Small intestine (tissue), 7 donors: ENCODE measurements around the gene CELF2. TPM values are rescaled to one million over a fixed set of nuclear protein-coding genes. Genes with fewer than 3 reads are reported as not detected.

Source experiments
- DNase-seq, 2 donors: peaks; one replicate each; pipeline versions ENCODE4 v3.0.0 to v3.0.0-alpha.2; 2013
- FAIRE-seq: peaks from 2 replicates; lab custom pipeline; 2012; peaks lifted over from hg19 to GRCh38; lab: Jason Lieb, UNC
- H3K27ac ChIP-seq, 3 donors: one replicate each; pipeline ENCODE4 v1.5.1; 2013; ENCODE audit warnings: low read length in 2 of 3, mild to moderate bottlenecking in 2 of 3, control low read depth in 1 of 3, inconsistent platforms in 1 of 3, low read depth in 1 of 3, moderate library complexity in 1 of 3
- H3K27me3 ChIP-seq, 3 donors: one replicate each; pipeline ENCODE4 v1.6.1; 2013; ENCODE audit warnings: low read length in 3 of 3, inconsistent platforms in 1 of 3; ENCODE audit not compliant: control insufficient read depth in 3 of 3, insufficient read depth in 3 of 3
- H3K36me3 ChIP-seq, 3 donors: one replicate each; pipeline ENCODE4 v1.6.1; 2013; ENCODE audit warnings: low read length in 3 of 3, inconsistent platforms in 1 of 3, low read depth in 1 of 3, mild to moderate bottlenecking in 1 of 3, moderate library complexity in 1 of 3; ENCODE audit not compliant: control insufficient read depth in 3 of 3, insufficient read depth in 2 of 3
- H3K4me1 ChIP-seq, 3 donors: one replicate each; pipeline ENCODE4 v1.6.1; 2013; ENCODE audit warnings: low read length in 2 of 3, inconsistent platforms in 1 of 3, low read depth in 1 of 3, mild to moderate bottlenecking in 1 of 3, moderate library complexity in 1 of 3; ENCODE audit not compliant: control insufficient read depth in 3 of 3, insufficient read depth in 2 of 3
- H3K4me3 ChIP-seq, 3 donors: one replicate each; pipeline ENCODE4 v1.5.1; 2013; ENCODE audit warnings: low read length in 3 of 3, control low read depth in 1 of 3, inconsistent platforms in 1 of 3, low read depth in 1 of 3, mild to moderate bottlenecking in 1 of 3, moderate library complexity in 1 of 3
- H3K9me3 ChIP-seq, 2 donors: one replicate each; pipeline ENCODE4 v1.6.1; 2013; ENCODE audit warnings: low read depth in 1 of 2, low read length in 1 of 2; ENCODE audit not compliant: control insufficient read depth in 2 of 2, insufficient read depth in 1 of 2
- WGBS, 3 donors: extraction: QIAGEN DNeasy Blood & Tissue Kit; methylation state at CpG; one replicate each; pipeline ENCODE4 v1.1.7; 2013; 5-methylcytosine and 5-hydroxymethylcytosine counted together
- polyA plus RNA-seq, 4 donors: library from polyadenylated mRNA; stranded (reverse) in 3 of 4; unstranded in 1 of 4; fragments of 200-250 nt in 3 of 4; fragments of 120-200 nt in 1 of 4; gene quantifications; one replicate each; pipeline versions ENCODE4 v1.2.1 to v1.2.3, GENCODE V29; 2013
- donor health status: healthy with polysubstance abuse.
- donor health status: control.
- donor health status: control.
- donor health status: Bipolar disorder and iron deficiency.
- donor health status: healthy.

The CELF2 gene
- polyA plus RNA-seq, 4 donors, result 1.8 to 11.6 (median 6.1) TPM

GRCh38 chr10:11175823-11176243, 158.2 kb downstream of the CELF2 start:
- DNase-seq, result peak in 1 of 2 donors; percentile 23
- 70 to 82% (median 72%) methylated on average over 11 of the region's 11 CpGs for WGBS, 3 donors
- Histone ChIP-seq H3K36me3 (peaks cover 0 to 7% (median 0%) of the 10 kb centered on the region in 3 donors), H3K27ac (peak overlapping the region in 2 of 3 donors; percentile 2 to 85), H3K9me3 (no peaks in the 10 kb centered on the region), H3K4me1 (no peaks in the 10 kb centered on the region), H3K4me3 (no peak overlapping the region), H3K27me3 (no peaks in the 10 kb centered on the region)
- no peak for FAIRE-seq

DNA sequence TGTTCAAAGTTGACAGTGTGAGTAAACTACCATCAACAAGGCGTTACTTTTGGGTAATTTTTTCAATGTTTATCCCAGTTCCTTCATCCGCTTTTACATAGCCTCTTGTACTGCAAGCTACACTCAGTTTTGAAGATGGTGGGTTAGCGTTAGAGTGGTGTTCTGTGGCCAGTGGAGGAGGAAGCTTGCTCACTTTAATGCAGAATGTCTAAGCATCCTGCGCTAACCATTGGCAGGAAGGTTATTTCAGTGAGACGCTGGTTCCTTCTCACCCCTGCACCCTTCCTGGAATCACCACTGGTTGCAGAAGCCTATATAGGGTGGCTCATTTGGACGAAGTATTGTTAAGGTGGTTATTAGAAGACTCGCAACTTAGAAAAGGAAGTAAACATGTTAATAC, 159.1 kb downstream of the CELF2 start:
- 67 to 83% (median 71%) methylated on average over 7 of the region's 7 CpGs for WGBS, 3 donors
- Histone ChIP-seq H3K4me3 (no peak overlapping the region), H3K9me3 (no peaks in the 10 kb centered on the region), H3K4me1 (peaks cover 0 to under 1% (median 0%) of the 10 kb centered on the region in 3 donors), H3K36me3 (peaks cover 0 to 7% (median 0%) of the 10 kb centered on the region in 3 donors), H3K27me3 (no peaks in the 10 kb centered on the region), H3K27ac (peak overlapping the region in 2 of 3 donors; percentile 2 to 85)
- FAIRE-seq, result no peak
- peak in 1 of 2 donors; percentile 44 for DNase-seq

DNA sequence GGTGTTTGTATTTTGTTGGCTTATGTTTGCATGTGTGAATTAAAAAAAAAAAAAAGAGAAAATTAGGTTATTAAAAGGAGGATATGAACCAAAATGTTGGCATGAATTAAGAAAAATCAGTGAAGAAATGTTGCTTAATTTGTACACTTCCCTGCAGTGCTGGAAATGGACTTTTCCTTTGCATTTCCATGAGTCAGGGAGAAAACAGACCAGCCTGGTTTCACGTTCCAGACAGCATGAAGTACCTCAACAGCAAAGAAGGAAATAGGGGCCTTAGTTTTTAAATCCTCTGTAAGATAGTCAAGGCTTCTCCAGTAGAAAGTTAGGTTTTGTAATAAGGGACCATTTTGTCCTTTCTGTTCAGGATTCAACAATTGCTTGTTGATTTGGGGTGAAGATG, 159.7 kb downstream of the CELF2 start:
- peaks cover 0 to 7% (median 0%) of the 10 kb centered on the region in 3 donors for H3K36me3 ChIP-seq
- FAIRE-seq (no peak), DNase-seq (no peak)
- H3K27ac ChIP-seq, result peak overlapping the region in 2 of 3 donors; percentile 9 to 27
- H3K4me3 ChIP-seq, result no peak overlapping the region
- 48 to 71% (median 58%) methylated on average over 1 of the region's 1 CpG for WGBS, 3 donors
- no peaks in the 10 kb centered on the region for H3K27me3 ChIP-seq
- H3K4me1 ChIP-seq, result peaks cover 0 to 4% (median 0%) of the 10 kb centered on the region in 3 donors
- no peaks in the 10 kb centered on the region for H3K9me3 ChIP-seq

DNA sequence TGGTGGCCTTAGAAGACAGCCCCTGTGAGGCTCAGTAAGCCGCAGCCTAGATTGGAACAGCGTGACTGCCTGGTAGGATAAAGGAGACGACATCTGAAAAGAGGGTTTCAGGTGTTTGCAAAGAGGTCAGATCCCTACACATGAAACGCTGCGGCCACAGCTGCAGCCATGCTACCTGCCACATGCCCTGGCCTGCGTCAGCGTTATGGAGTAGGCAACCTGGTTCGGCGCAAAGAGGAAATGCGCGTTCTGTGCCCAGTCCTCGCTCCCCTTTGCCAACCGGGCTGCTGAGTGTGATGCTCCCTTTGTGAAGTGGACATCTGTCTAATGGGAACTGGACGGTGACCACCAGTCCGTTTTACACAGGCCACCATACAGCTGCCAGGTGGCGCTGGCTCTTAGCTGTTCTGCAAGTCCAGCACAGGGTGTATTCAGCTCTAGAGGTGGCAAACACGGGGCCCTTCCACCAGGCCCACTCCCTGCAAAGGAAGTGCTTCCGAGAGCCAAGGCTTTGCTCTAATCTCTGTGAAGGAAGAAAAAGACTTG, 160.3 kb downstream of the CELF2 start:
- H3K4me1 ChIP-seq, result peaks cover 0 to 4% (median 0%) of the 10 kb centered on the region in 3 donors
- WGBS, 3 donors, result 73 to 84% (median 79%) methylated on average over 18 of the region's 18 CpGs
- H3K27me3 ChIP-seq, result no peaks in the 10 kb centered on the region
- FAIRE-seq (no peak), DNase-seq (no peak)
- H3K36me3 ChIP-seq, result peaks cover 0 to 7% (median 0%) of the 10 kb centered on the region in 3 donors
- H3K27ac ChIP-seq, result peak overlapping the region in 2 of 3 donors; percentile 27 to 45
- no peak overlapping the region for H3K4me3 ChIP-seq
- no peaks in the 10 kb centered on the region for H3K9me3 ChIP-seq

GRCh38 chr10:11178606-11179515, 161.2 kb downstream of the CELF2 start:
- Histone ChIP-seq H3K9me3 (no peaks in the 10 kb centered on the region), H3K4me3 (no peak overlapping the region), H3K27me3 (no peaks in the 10 kb centered on the region), H3K4me1 (peaks cover 0 to 4% (median 0%) of the 10 kb centered on the region in 3 donors), H3K36me3 (peaks cover 0 to 7% (median 0%) of the 10 kb centered on the region in 3 donors), H3K27ac (peak overlapping the region in 2 of 3 donors; percentile 45 to 79)
- 64 to 78% (median 65%) methylated on average over 17 of the region's 17 CpGs for WGBS, 3 donors
- FAIRE-seq (no peak), DNase-seq (peak; percentile 22 to 71)

GRCh38 chr10:11179516-11180105, 161.9 kb downstream of the CELF2 start:
- H3K27ac ChIP-seq, result peak overlapping the region in 2 of 3 donors; percentile 32 to 79
- H3K9me3 ChIP-seq, result no peaks in the 10 kb centered on the region
- FAIRE-seq, result no peak
- peaks cover 0 to 4% (median 0%) of the 10 kb centered on the region in 3 donors for H3K4me1 ChIP-seq
- no peaks in the 10 kb centered on the region for H3K27me3 ChIP-seq
- no peak for DNase-seq
- WGBS, 3 donors, result 73 to 85% (median 76%) methylated on average over 6 of the region's 6 CpGs
- peaks cover 0 to 7% (median 0%) of the 10 kb centered on the region in 3 donors for H3K36me3 ChIP-seq
- peak overlapping the region in 1 of 3 donors; percentile 6 for H3K4me3 ChIP-seq

DNA sequence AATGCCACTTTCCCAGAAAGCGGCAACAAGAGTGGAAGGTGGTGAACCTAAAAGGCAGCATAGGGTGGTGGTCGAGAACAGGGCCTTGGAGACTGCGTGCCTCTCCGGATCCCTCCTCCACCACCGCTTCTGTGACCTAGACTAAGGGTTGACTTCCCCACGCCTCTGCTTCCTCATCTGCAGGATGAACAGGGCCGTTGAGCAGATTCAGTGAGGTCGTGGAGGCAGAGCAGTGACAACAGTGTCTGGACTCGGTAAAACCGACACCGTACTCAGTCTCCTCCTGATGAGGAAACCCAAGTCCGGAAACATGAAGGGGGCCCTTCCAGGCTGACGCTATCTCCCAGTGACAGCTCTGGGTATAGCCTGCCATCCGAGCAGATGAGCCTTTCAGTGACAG, 162.6 kb downstream of the CELF2 start:
- Histone ChIP-seq H3K27me3 (no peaks in the 10 kb centered on the region), H3K27ac (peak overlapping the region in 2 of 3 donors; percentile 32 to 79), H3K9me3 (peaks cover 0 to 3% of the 10 kb centered on the region in 2 donors), H3K4me1 (peaks cover 0 to 4% (median 0%) of the 10 kb centered on the region in 3 donors), H3K4me3 (peak overlapping the region in 1 of 3 donors; percentile 21), H3K36me3 (peaks cover 0 to 7% (median 0%) of the 10 kb centered on the region in 3 donors)
- WGBS, 3 donors, result 70 to 87% (median 74%) methylated on average over 14 of the region's 14 CpGs
- peak in 1 of 2 donors; percentile 30 for DNase-seq
- FAIRE-seq, result no peak

DNA sequence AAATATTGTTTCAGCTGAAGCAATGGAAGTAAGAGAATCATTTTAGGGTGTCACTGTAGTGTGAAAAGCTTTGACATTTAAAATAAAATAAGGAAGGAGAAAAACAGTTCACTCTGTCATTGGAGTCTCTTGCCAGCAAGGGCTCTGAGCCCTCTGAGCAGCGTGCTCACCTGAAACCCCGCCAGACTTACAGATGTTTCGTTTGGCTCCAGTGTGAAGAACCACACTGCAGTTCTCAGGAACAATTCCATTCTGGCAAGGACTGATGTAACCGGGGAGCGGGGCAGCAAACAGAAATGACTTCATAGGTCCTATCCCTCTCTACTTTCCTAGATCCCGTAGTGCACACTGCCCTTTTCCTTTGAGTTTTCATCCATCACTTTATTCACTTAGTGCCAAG, 164.3 kb downstream of the CELF2 start:
- Histone ChIP-seq H3K4me1 (peaks cover 0 to 4% (median 0%) of the 10 kb centered on the region in 3 donors), H3K27me3 (no peaks in the 10 kb centered on the region), H3K36me3 (peaks cover 0 to 7% (median 0%) of the 10 kb centered on the region in 3 donors), H3K27ac (peak overlapping the region in 1 of 3 donors; percentile 20), H3K9me3 (peaks cover 0 to 6% of the 10 kb centered on the region in 2 donors), H3K4me3 (no peak overlapping the region)
- DNase-seq (no peak), FAIRE-seq (no peak)
- 71 to 90% (median 85%) methylated on average over 6 of the region's 6 CpGs for WGBS, 3 donors
